ENCODE measurements around the gene PLA2G2E.

Gene PLA2G2E, protein sequence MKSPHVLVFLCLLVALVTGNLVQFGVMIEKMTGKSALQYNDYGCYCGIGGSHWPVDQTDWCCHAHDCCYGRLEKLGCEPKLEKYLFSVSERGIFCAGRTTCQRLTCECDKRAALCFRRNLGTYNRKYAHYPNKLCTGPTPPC

DNA sequence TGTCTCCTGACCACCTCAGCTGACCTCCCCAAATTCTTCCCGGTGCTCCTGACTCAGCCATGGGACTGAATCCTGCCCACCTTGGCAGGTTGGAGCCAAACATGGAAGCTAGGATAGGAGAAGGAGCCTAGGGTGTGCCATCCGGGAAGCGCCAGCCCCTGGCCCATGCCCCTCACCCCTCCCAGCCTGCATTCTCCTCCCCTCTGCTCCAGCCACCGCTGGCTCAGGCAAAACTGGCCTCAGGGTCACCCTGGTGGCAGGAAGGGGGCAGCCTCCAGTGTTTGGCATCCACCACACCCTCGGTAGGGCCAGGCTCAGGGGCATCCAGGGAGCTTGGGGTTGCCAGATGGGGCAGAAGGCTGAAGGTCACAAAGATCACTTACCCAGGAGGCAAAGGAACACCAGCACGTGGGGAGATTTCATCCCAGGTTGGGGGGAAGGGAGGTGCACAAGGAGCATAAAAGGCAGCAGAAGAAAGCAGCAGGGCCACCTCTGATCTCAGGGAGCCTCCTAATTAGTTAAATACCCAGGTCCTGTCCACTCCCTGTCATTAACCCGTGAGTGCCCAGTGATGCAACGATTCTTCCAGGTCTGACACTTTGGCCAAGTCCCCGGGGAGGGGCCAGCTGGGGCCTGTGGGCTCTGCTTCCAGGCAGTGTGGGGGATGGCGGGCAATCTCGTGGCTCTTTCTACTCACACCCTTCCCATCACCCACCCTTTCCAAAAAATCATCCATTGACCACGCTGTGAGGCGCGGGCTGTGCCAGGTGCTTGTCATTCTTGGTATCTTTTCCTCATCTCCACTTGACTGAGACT, at the start of gene PLA2G2E:
Gene PLA2G2E (minus strand): TSS at position 481 of the 816 bp plus-strand sequence. CDS start 58 bp downstream, at position 423.
- no peak within 1 kb of the TSS for H3K4me3 ChIP-seq (ENCODE audit: low read depth, low read length)
- TF ChIP-seq, protein P1, sequence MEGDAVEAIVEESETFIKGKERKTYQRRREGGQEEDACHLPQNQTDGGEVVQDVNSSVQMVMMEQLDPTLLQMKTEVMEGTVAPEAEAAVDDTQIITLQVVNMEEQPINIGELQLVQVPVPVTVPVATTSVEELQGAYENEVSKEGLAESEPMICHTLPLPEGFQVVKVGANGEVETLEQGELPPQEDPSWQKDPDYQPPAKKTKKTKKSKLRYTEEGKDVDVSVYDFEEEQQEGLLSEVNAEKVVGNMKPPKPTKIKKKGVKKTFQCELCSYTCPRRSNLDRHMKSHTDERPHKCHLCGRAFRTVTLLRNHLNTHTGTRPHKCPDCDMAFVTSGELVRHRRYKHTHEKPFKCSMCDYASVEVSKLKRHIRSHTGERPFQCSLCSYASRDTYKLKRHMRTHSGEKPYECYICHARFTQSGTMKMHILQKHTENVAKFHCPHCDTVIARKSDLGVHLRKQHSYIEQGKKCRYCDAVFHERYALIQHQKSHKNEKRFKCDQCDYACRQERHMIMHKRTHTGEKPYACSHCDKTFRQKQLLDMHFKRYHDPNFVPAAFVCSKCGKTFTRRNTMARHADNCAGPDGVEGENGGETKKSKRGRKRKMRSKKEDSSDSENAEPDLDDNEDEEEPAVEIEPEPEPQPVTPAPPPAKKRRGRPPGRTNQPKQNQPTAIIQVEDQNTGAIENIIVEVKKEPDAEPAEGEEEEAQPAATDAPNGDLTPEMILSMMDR (IDR thresholded peaks at IDR 0.05; ENCODE audit: low read depth, low read length): no peak
- in situ Hi-C loops (cut with HindIII; ENCODE audit: low sequenced_read_pairs): no loop called here
- no peak for DNase-seq (ENCODE audit: low read depth, low spot score)

DNA sequence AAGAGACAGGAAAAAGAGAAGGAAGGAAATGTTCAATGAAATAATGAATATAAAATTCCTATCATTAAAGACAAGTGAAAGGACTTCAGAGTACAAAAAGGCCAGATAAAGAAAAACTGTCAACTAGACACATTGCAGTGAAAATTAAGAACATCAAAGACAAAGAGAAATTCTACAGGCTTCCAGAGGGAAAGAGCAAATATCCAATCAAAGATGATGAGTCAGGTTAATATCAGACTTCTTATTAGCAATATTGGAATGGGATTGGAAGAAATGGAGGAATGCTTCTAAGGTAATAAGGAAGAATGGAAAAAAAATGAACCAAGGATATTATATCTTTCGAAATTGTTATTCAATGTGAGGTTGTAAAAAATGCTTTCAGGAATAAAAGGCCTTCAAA, 48.2 kb upstream of the PLA2G2E start:
- in situ Hi-C loops (cut with HindIII; ENCODE audit: low sequenced_read_pairs): no loop called here
- H3K4me3 ChIP-seq (ENCODE audit: low read depth, low read length): no peak overlapping the region
- no peak for DNase-seq (ENCODE audit: low read depth, low spot score)
- TF ChIP-seq, protein P1 (IDR thresholded peaks at IDR 0.05; ENCODE audit: low read depth, low read length): no peak

DNA sequence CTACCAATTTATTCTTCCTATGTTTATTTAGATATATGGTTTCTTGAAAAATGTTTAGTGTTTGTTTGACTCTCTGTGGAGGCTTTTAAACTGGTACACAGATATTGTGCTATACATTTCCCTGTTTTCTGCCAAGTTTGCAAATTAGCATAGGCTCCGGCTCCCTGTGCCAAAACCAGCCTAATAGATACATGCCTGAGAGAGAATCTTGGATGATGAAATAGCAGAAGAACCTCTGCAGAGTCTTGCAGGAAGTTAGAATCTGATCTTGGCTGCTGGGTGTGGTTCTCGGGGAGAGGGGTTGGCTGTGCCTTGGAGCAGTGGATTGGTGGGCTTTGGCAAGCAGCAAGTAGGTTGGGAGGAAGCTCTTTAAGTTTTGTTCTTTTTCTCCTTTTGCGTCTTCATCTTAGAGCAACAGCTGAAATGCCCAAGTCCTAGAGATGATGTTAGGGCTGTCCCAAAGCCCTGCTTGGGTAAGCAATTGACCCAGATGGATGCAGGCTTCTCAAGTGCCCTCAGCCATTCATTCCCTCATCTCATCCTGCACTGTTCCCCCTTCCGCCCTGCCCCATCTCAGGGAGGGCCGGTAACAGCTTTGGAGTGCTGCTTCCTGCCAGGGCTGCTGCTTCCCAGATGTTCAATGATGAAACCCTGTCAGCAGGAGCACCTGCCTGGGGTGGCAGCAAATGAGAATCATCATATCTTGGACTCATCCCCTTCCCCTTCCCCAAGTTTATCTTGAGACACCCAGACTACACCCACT, 46.7 kb upstream of the PLA2G2E start:
- no peak for DNase-seq (ENCODE audit: low read depth, low spot score)
- TF ChIP-seq, protein P1 (IDR thresholded peaks at IDR 0.05; ENCODE audit: low read depth, low read length): no peak
- no peak overlapping the region for H3K4me3 ChIP-seq (ENCODE audit: low read depth, low read length)
- in situ Hi-C loops (cut with HindIII; ENCODE audit: low sequenced_read_pairs): no loop called here

DNA sequence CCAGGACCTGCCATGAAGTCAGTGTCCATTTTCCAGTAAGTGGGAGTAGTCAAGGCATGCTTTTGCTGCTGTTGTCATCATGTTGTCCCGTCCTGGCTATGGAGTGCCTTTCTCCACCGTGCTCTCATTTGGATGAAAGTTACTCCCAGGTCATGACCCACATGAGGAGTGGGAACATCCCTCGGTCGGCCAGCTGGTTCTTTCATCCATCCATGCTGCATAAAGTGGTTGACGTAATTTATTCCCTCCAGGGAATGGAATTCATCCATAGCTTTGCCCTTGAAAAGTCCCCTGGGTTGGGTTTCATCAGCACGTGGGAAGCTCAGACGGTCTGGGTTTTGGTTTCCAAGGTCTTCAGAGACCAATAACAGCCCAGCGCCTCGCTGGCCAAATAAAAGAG, 44.4 kb upstream of the PLA2G2E start:
- TF ChIP-seq, protein P1 (IDR thresholded peaks at IDR 0.05; ENCODE audit: low read depth, low read length): no peak
- in situ Hi-C loops (cut with HindIII; ENCODE audit: low sequenced_read_pairs): no loop called here
- DNase-seq (ENCODE audit: low read depth, low spot score): no peak
- no peak overlapping the region for H3K4me3 ChIP-seq (ENCODE audit: low read depth, low read length)

DNA sequence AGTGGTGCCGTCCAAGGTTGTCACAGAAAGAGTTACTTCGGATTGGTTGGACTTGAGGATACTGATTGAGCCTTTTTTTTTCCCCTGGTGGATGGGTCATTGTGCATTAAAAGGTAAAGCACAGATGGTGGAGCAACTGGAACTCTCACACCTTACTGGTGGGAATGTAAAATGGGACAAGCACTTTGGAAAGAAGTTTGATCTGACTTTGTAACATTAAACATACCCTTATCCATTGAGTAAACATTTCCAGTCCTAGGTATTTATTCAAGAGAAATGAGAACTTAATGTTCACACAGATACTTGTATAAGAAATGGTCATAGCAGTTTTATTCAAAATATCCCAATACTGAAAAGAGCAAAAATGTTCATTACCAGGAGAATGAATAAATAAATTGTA, 41.1 kb upstream of the PLA2G2E start:
- TF ChIP-seq, protein P1 (IDR thresholded peaks at IDR 0.05; ENCODE audit: low read depth, low read length): no peak
- in situ Hi-C loops (cut with HindIII; ENCODE audit: low sequenced_read_pairs): no loop called here
- H3K4me3 ChIP-seq (ENCODE audit: low read depth, low read length): no peak overlapping the region
- no peak for DNase-seq (ENCODE audit: low read depth, low spot score)

DNA sequence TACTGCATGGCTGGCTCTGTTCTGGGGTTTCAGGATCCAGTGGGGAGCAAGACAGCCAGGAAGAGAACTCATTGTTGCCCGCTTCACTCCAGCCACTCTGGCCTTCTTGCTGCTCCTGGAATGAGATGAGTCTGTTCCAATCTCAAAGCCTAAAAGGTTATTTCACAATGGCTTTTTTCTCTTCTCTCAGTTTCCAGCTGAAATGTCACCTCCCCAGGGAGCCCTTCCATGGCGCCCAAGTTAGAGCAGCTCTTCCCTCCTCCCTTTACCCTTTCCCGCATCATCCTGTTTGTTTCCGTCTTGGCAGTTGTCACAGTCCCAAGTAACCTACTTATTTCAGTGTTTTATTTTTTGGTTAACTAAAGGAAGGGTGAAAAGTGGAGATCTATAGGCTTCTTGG, 40.2 kb upstream of the PLA2G2E start:
- DNase-seq (ENCODE audit: low read depth, low spot score): no peak
- in situ Hi-C loops (cut with HindIII; ENCODE audit: low sequenced_read_pairs): no loop called here
- no peak overlapping the region for H3K4me3 ChIP-seq (ENCODE audit: low read depth, low read length)
- TF ChIP-seq, protein P1 (IDR thresholded peaks at IDR 0.05; ENCODE audit: low read depth, low read length): no peak
